Astrocyte (in vitro differentiated cells and primary cell): ENCODE measurements around the gene CEACAM4. TPM values are rescaled to one million over a fixed set of nuclear protein-coding genes. Genes with fewer than 3 reads are reported as not detected.

Experiments used
- DNase-seq: peaks from one replicate; pipeline ENCODE4 v3.0.0-alpha.2; 2010; ENCODE audit warnings: low read depth
- FAIRE-seq: peaks from 2 replicates; lab custom pipeline; 2011; peaks lifted over from hg19 to GRCh38; lab: Jason Lieb, UNC
- H2AFZ ChIP-seq: 2 replicates; pipeline ENCODE4 v1.6.0; 2012; ENCODE audit warnings: low read depth, low read length, inconsistent platforms
- H3K27ac ChIP-seq: 2 replicates; pipeline ENCODE4 v1.5.1; 2011; ENCODE audit warnings: low read depth, low read length, inconsistent platforms
- H3K27me3 ChIP-seq: 2 replicates; pipeline ENCODE4 v1.6.0; 2011; ENCODE audit warnings: low read length, inconsistent platforms; ENCODE audit not compliant: insufficient read depth
- H3K36me3 ChIP-seq: 2 replicates; pipeline ENCODE4 v1.5.1; 2011; ENCODE audit warnings: low read length, inconsistent platforms; ENCODE audit not compliant: insufficient read depth
- H3K4me1 ChIP-seq: 2 replicates; pipeline ENCODE4 v1.5.1; 2011; ENCODE audit warnings: low read length, inconsistent platforms; ENCODE audit not compliant: insufficient read depth
- H3K4me2 ChIP-seq: 2 replicates; pipeline ENCODE4 v1.6.0; 2012; ENCODE audit warnings: low read length, inconsistent platforms
- H3K4me3 ChIP-seq: 2 replicates; pipeline ENCODE4 v1.5.1; 2011; ENCODE audit warnings: low read depth, mild to moderate bottlenecking, low read length, inconsistent platforms; ENCODE audit not compliant: insufficient read depth
- H3K79me2 ChIP-seq: 2 replicates; pipeline ENCODE4 v1.6.0; 2012; ENCODE audit warnings: mild to moderate bottlenecking, low read length, inconsistent platforms; ENCODE audit not compliant: insufficient read depth
- H3K9ac ChIP-seq: 2 replicates; pipeline ENCODE4 v1.6.0; 2012; ENCODE audit warnings: mild to moderate bottlenecking, low read length, inconsistent platforms
- H3K9me3 ChIP-seq: 2 replicates; pipeline ENCODE4 v1.5.1; 2012; ENCODE audit warnings: low read depth, mild to moderate bottlenecking, low read length, inconsistent platforms; ENCODE audit not compliant: insufficient read depth
- H4K20me1 ChIP-seq: 2 replicates; pipeline ENCODE4 v1.6.0; 2012; ENCODE audit warnings: low read length, inconsistent platforms; ENCODE audit not compliant: insufficient read depth
- H3K27ac Mint-ChIP-seq: one replicate; pipeline ENCODE4 v1.8.0; 2021; ENCODE audit warnings: mild to moderate bottlenecking, mixed read lengths; ENCODE audit not compliant: unreplicated experiment
- H3K27me3 Mint-ChIP-seq: one replicate; pipeline ENCODE4 v1.8.0; 2021; ENCODE audit warnings: low read depth, mixed read lengths; ENCODE audit not compliant: unreplicated experiment
- H3K36me3 Mint-ChIP-seq: one replicate; pipeline ENCODE4 v1.8.0; 2021; ENCODE audit warnings: low read depth, mixed read lengths; ENCODE audit not compliant: unreplicated experiment
- H3K4me1 Mint-ChIP-seq: one replicate; pipeline ENCODE4 v1.8.0; 2021; ENCODE audit warnings: low read depth, mixed read lengths; ENCODE audit not compliant: unreplicated experiment
- H3K4me3 Mint-ChIP-seq: one replicate; pipeline ENCODE4 v1.8.0; 2021; ENCODE audit warnings: mild to moderate bottlenecking, moderate library complexity, mixed read lengths; ENCODE audit not compliant: unreplicated experiment
- H3K9me3 Mint-ChIP-seq: one replicate; pipeline ENCODE4 v1.8.0; 2021; ENCODE audit warnings: mild to moderate bottlenecking, mixed read lengths; ENCODE audit not compliant: unreplicated experiment
- EZH2 ChIP-seq: IDR thresholded peaks from 2 replicates; pipeline ENCODE4 v1.6.1; 2012; ENCODE audit warnings: mild to moderate bottlenecking, low read length, inconsistent platforms; ENCODE audit not compliant: insufficient read depth
- total RNA-seq: library from RNA; stranded (reverse); gene quantifications from 2 replicates; pipeline ENCODE4 v1.2.1, GENCODE V29; 2021
- TF ChIP-seq, protein P1 (sequence below): IDR thresholded peaks from 2 replicates; pipeline ENCODE4 v1.5.1; 2011; ENCODE audit warnings: low read depth, mild to moderate bottlenecking, inconsistent platforms, low read length, moderate library complexity; ENCODE audit not compliant: insufficient read depth

The CEACAM4 gene
- total RNA-seq, 1 donor from 2014 or later = not detected

DNA sequence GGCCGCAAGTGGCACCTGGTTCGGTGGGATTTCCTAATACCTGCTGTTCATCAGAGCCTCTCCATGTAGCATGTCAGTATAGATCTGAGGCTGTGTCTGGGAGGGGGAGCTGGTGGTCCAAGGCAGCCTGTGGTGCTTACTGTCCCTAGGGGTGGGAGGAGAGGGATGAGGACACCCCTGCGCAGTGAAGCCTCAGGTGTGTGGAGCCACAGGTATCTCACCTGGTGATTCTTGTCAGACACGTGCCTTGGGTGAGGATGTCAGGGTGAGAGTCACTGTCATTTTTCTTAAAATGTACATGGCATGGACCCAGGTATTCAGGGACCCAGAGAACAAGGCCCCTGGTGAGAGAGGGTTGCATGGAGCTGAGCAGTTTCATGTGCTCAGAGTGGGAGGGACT is 11.7 kb downstream of the CEACAM4 start:
- TF ChIP-seq EZH2 = no peak
- TF ChIP-seq, protein P1, sequence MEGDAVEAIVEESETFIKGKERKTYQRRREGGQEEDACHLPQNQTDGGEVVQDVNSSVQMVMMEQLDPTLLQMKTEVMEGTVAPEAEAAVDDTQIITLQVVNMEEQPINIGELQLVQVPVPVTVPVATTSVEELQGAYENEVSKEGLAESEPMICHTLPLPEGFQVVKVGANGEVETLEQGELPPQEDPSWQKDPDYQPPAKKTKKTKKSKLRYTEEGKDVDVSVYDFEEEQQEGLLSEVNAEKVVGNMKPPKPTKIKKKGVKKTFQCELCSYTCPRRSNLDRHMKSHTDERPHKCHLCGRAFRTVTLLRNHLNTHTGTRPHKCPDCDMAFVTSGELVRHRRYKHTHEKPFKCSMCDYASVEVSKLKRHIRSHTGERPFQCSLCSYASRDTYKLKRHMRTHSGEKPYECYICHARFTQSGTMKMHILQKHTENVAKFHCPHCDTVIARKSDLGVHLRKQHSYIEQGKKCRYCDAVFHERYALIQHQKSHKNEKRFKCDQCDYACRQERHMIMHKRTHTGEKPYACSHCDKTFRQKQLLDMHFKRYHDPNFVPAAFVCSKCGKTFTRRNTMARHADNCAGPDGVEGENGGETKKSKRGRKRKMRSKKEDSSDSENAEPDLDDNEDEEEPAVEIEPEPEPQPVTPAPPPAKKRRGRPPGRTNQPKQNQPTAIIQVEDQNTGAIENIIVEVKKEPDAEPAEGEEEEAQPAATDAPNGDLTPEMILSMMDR = no peak
- H3K27me3 ChIP-seq = no peaks in the 10 kb centered on the region
- H3K36me3 Mint-ChIP-seq = no peaks in the 10 kb centered on the region
- DNase-seq (no peak), FAIRE-seq (no peak)
- H3K4me3 Mint-ChIP-seq = no peak overlapping the region
- no peaks in the 10 kb centered on the region for H3K79me2 ChIP-seq
- no peaks in the 10 kb centered on the region for H3K9me3 ChIP-seq
- H3K9ac ChIP-seq = no peak overlapping the region
- no peaks in the 10 kb centered on the region for H3K9me3 Mint-ChIP-seq
- no peak overlapping the region for H3K4me2 ChIP-seq
- H3K36me3 ChIP-seq = no peaks in the 10 kb centered on the region
- H3K27ac ChIP-seq = no peak overlapping the region
- no peak overlapping the region for H3K4me3 ChIP-seq
- no peaks in the 10 kb centered on the region for H3K4me1 ChIP-seq
- no peaks in the 10 kb centered on the region for H4K20me1 ChIP-seq
- H3K4me1 Mint-ChIP-seq = no peaks in the 10 kb centered on the region
- H3K27me3 Mint-ChIP-seq = peaks cover 63% of the 10 kb centered on the region
- H2AFZ ChIP-seq = no peak overlapping the region
- no peak overlapping the region for H3K27ac Mint-ChIP-seq

DNA sequence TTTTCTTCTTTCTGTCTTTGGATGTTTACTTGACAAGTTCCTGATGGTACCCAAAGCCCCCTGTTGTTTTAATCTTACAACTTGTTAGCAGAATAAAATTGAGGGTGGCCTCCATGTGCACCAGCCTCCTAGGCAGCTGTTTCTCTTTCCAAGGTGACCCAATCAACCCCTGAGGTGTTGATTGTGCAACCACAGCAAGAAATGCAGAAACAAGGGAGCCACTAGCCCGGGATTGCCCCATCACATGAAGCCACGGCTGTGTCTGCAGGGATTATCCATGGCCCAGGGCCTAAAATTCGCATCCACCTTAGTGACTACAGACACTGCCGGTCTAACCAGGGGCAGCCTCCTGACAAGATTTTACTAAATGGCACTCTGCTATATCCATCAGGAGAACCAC is 14.4 kb downstream of the CEACAM4 start:
- H3K27me3 ChIP-seq = no peaks in the 10 kb centered on the region
- H3K36me3 Mint-ChIP-seq = no peaks in the 10 kb centered on the region
- no peak overlapping the region for H3K4me3 Mint-ChIP-seq
- H3K9me3 Mint-ChIP-seq = no peaks in the 10 kb centered on the region
- no peaks in the 10 kb centered on the region for H3K4me1 ChIP-seq
- H4K20me1 ChIP-seq = no peaks in the 10 kb centered on the region
- no peak overlapping the region for H3K4me2 ChIP-seq
- H3K79me2 ChIP-seq = no peaks in the 10 kb centered on the region
- H2AFZ ChIP-seq = no peak overlapping the region
- FAIRE-seq (no peak), DNase-seq (no peak)
- H3K4me3 ChIP-seq = no peak overlapping the region
- no peaks in the 10 kb centered on the region for H3K36me3 ChIP-seq
- peaks cover 74% of the 10 kb centered on the region for H3K27me3 Mint-ChIP-seq
- H3K27ac Mint-ChIP-seq = no peak overlapping the region
- H3K9ac ChIP-seq = no peak overlapping the region
- H3K4me1 Mint-ChIP-seq = no peaks in the 10 kb centered on the region
- TF ChIP-seq, protein P1 = no peak
- no peak for TF ChIP-seq EZH2
- H3K27ac ChIP-seq = no peak overlapping the region
- H3K9me3 ChIP-seq = no peaks in the 10 kb centered on the region

DNA sequence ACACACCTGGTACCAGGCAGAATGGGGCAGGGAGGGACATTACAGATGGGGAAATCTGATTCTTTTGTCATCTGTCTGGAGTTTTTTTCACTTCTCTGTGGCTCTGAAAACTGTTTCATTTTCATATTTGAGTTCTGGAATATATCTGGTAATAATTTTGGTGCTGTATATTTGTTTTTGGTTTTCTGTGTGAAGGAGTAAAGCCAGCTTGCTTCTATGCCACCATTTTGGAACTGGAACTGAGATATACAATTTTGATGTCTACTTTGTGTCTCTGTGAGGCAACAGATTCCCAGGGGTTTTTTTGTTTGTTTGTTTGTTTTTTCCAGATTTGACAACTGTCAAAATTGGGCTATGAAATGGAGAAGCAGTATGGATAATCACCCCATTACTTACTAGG is 16.1 kb downstream of the CEACAM4 start:
- H2AFZ ChIP-seq = no peak overlapping the region

More for the DNA sequence above, 16.1 kb downstream of the CEACAM4 start:
- Histone ChIP-seq H3K27ac (no peak overlapping the region), H3K79me2 (no peaks in the 10 kb centered on the region), H3K4me1 (no peaks in the 10 kb centered on the region), H4K20me1 (no peaks in the 10 kb centered on the region), H3K4me2 (no peak overlapping the region), H3K4me3 (no peak overlapping the region), H3K36me3 (no peaks in the 10 kb centered on the region), H3K9ac (no peak overlapping the region), H3K9me3 (no peaks in the 10 kb centered on the region), H3K27me3 (no peaks in the 10 kb centered on the region)
- no peak for FAIRE-seq
- no peaks in the 10 kb centered on the region for H3K36me3 Mint-ChIP-seq
- H3K9me3 Mint-ChIP-seq = no peaks in the 10 kb centered on the region
- no peak for TF ChIP-seq EZH2
- TF ChIP-seq, protein P1 = no peak
- DNase-seq = no peak
- H3K4me1 Mint-ChIP-seq = no peaks in the 10 kb centered on the region
- H3K27me3 Mint-ChIP-seq = peaks cover 74% of the 10 kb centered on the region
- H3K4me3 Mint-ChIP-seq = no peak overlapping the region
- no peak overlapping the region for H3K27ac Mint-ChIP-seq
